Motor neuron (in vitro differentiated cells): ENCODE data around the gene SPCS3. TPM values are rescaled to one million over a fixed set of nuclear protein-coding genes. Genes with fewer than 3 reads are reported as not detected.
A peak's percentile ranks its signal among the peaks of the same experiment; 100 is the strongest.

Source experiments
- ATAC-seq, 8 experiments: fragments of 200-7000 bp; cut with Tn5 transposase; replicated peaks in 6 of 8; 2 replicates each; pipeline ENCODE4 v1.8.0; 2021; ENCODE audit warnings: mild to moderate bottlenecking in 8 of 8, moderate library complexity in 8 of 8
- H3K27ac ChIP-seq, 2 donors: fragments of 250-450 bp; sonication (Bioruptor Pico); 2 replicates each; pipeline ENCODE4 v1.9.0; 2021; ENCODE audit warnings: antibody characterized with exemption in 2 of 2, mild to moderate bottlenecking in 2 of 2, moderate library complexity in 1 of 2
- H3K4me1 ChIP-seq, 2 donors: fragments of 250-450 bp; sonication (Bioruptor Pico); replicated peaks in 1 of 2; 2 replicates each; pipeline ENCODE4 v1.6.1; 2021; ENCODE audit warnings: antibody characterized with exemption in 2 of 2, mild to moderate bottlenecking in 2 of 2, moderate library complexity in 1 of 2
- H3K4me3 ChIP-seq, 5 donors: fragments of 250-450 bp; sonication (Bioruptor Pico); 2 replicates each; pipeline ENCODE4 v1.9.0; 2021; ENCODE audit warnings: antibody characterized with exemption in 5 of 5, mild to moderate bottlenecking in 5 of 5, moderate library complexity in 4 of 5
- WGBS, 10 experiments: fragments of 450-650 bp; shearing (Covaris generic); methylation state at CpG; one replicate each; pipeline ENCODE4 v1.0.0; 2022; 5-methylcytosine and 5-hydroxymethylcytosine counted together
- in situ Hi-C, 9 experiments: fragments of 400-800 bp; cut with MboI; loops; one replicate each; pipeline ENCODE4 v1.15.0; 2021; ENCODE audit warnings: low sequenced_read_pairs in 9 of 9, low pct_unique_long_range_greater_than_20kb in 2 of 9; ENCODE audit not compliant: unreplicated experiment in 9 of 9
- total RNA-seq, 8 experiments: library from RNA; unstranded; fragments of 300-600 nt; gene quantifications; 2 replicates each; pipeline versions ENCODE4 v1.2.3 to v1.2.4, GENCODE V29; 2022

Gene SPCS3
- total RNA-seq, 8 experiments from 2014 or later = 46.2 to 83.5 (median 58.5) TPM

- Histone ChIP-seq H3K27ac (no peak overlapping the region), H3K4me1 (no peaks in the 10 kb centered on the region), H3K4me3 (no peak overlapping the region)
- peak in 1 of 8 experiments; percentile 15 for ATAC-seq
- in situ Hi-C loops = no loop called here
Measured at GRCh38 chr4:176360446-176360845, 40.7 kb downstream of the SPCS3 start.

- no peak overlapping the region for H3K27ac ChIP-seq
- in situ Hi-C loops = no loop called here
- no peaks in the 10 kb centered on the region for H3K4me1 ChIP-seq
- no peak overlapping the region for H3K4me3 ChIP-seq
- WGBS, 10 experiments = 0 to 100% (median 75%) methylated on average over 1 of the region's 1 CpG; no CpG with 5 or more reads in 1 of the 10 experiments
- ATAC-seq = peak in 2 of 8 experiments; percentile 3 to 12
Measured at GRCh38 chr4:176363072-176363471, 43.3 kb downstream of the SPCS3 start.

- in situ Hi-C loops = no loop called here
Measured at GRCh38 chr4:176367771-176368465, 48.2 kb downstream of the SPCS3 start.

GRCh38 chr4:176376032-176376614 lies 56.4 kb downstream of the SPCS3 start:
- H3K27ac ChIP-seq = no peak overlapping the region
- peaks cover 0 to 8% of the 10 kb centered on the region in 2 donors for H3K4me1 ChIP-seq
- no peak for ATAC-seq
- in situ Hi-C loops = loop anchor here in 2 of 9 experiments (25.0 kb wide), 5 partner anchors 186 to 961 kb away; partner anchors contain the start of gene VEGFC (in 1 of the 2)
- no peak overlapping the region for H3K4me3 ChIP-seq
- 0 to 17% (median 6%) methylated on average over 1 to 2 of the region's 2 CpGs for WGBS, 10 experiments

More at GRCh38 chr4:176367771-176368465, 48.2 kb downstream of the SPCS3 start:
- Histone ChIP-seq H3K4me3 (no peak overlapping the region), H3K27ac (no peak overlapping the region), H3K4me1 (no peaks in the 10 kb centered on the region)
- 20 to 95% (median 83%) methylated on average over 1 to 6 of the region's 8 CpGs; no CpG with 5 or more reads in 2 of the 10 experiments for WGBS, 10 experiments
- peak in 3 of 8 experiments; percentile 63 to 95 (median 84) for ATAC-seq

- H3K4me3 ChIP-seq = no peak overlapping the region
- peak in 5 of 8 experiments; percentile 10 to 55 (median 22) for ATAC-seq
- H3K27ac ChIP-seq = no peak overlapping the region
- in situ Hi-C loops = loop anchor here in 2 of 9 experiments (25.0 kb wide), 5 partner anchors 185 to 960 kb away; partner anchors contain the start of gene VEGFC (in 1 of the 2)
- peaks cover 0 to 11% of the 10 kb centered on the region in 2 donors for H3K4me1 ChIP-seq
Measured at GRCh38 chr4:176377780-176378179, 58.0 kb downstream of the SPCS3 start.

GRCh38 chr4:176380352-176381157 lies 60.8 kb downstream of the SPCS3 start:
- ATAC-seq = peak in 3 of 8 experiments; percentile 13 to 65 (median 17)
- in situ Hi-C loops = loop anchor here in 2 of 9 experiments (25.0 kb wide), 5 partner anchors 182 to 957 kb away; partner anchors contain the start of gene VEGFC (in 1 of the 2)
- Histone ChIP-seq H3K27ac (no peak overlapping the region), H3K4me1 (peaks cover 8 to 25% of the 10 kb centered on the region in 2 donors), H3K4me3 (no peak overlapping the region)
- WGBS, 10 experiments = 25 to 88% (median 72%) methylated on average over 1 to 8 of the region's 11 CpGs; no CpG with 5 or more reads in 4 of the 10 experiments

Other genes with a start within 250 kb of the SPCS3 start
- gene SPATA4, start 124.4 kb upstream of the SPCS3 start, total RNA-seq = 1 to 10 TPM in 2 of 8 experiments, under 1 TPM in 4, not detected in 2; 0.50 to 1.5 (median 0.73) TPM
- gene ASB5, start 50.7 kb upstream of the SPCS3 start, total RNA-seq = under 1 TPM in 2 of 8 experiments, not detected in 6; 0.28 to 0.33 TPM